Naive thymus-derived CD4-positive, alpha-beta T cell (primary cell): ENCODE measurements around the gene BDH1. TPM values are rescaled to one million over a fixed set of nuclear protein-coding genes. Genes with fewer than 3 reads are reported as not detected.

ENCODE experiments used
- ATAC-seq: fragments of 150-1000 bp; cut with Tn5 transposase; 2 replicates; pipeline ENCODE4 v1.10.0; 2021; ENCODE audit warnings: mild to moderate bottlenecking, moderate library complexity
- CTCF ChIA-PET: fragments of 350-600 bp; sonication (Branson Sonifier 250); formaldehyde crosslinking; loops from one replicate; lab custom pipeline; 2021; ENCODE audit warnings: antibody characterized with exemption; lab: Charles Lee
- POLR2A ChIA-PET: fragments of 350-600 bp; sonication (Branson Sonifier 250); formaldehyde crosslinking; loops from one replicate; lab custom pipeline; 2021; ENCODE audit warnings: antibody characterized with exemption, inconsistent platforms; lab: Charles Lee
- DNase-seq, 9 donors: peaks; one replicate each; pipeline versions ENCODE4 v3.0.0 to v3.0.0-alpha.2; 2020 to 2022; ENCODE audit warnings: mixed read lengths in 1 of 9
- H3K27ac ChIP-seq: one replicate; pipeline ENCODE4 v1.7.0; 2013; ENCODE audit warnings: mild to moderate bottlenecking, low read depth, low read length, moderate library complexity
- H3K27me3 ChIP-seq, 2 donors: one replicate each; pipeline ENCODE4 v1.7.0; 2013; ENCODE audit warnings: low read length in 2 of 2, mild to moderate bottlenecking in 2 of 2, moderate library complexity in 2 of 2; ENCODE audit not compliant: control insufficient read depth in 2 of 2, insufficient read depth in 2 of 2
- H3K36me3 ChIP-seq, 3 experiments: 1 replicate in 2 of 3; 2 replicates in 1 of 3; pipeline ENCODE4 v1.7.0; 2013; ENCODE audit warnings: low read length in 3 of 3, mild to moderate bottlenecking in 3 of 3, moderate library complexity in 1 of 3; ENCODE audit not compliant: insufficient read depth in 3 of 3, control insufficient read depth in 2 of 3
- H3K4me1 ChIP-seq, 2 donors: one replicate each; pipeline ENCODE4 v1.7.0; 2013; ENCODE audit warnings: low read length in 2 of 2, mild to moderate bottlenecking in 2 of 2, moderate library complexity in 1 of 2; ENCODE audit not compliant: control insufficient read depth in 2 of 2, insufficient read depth in 2 of 2
- H3K4me3 ChIP-seq: 2 replicates; pipeline ENCODE4 v1.7.0; 2013; ENCODE audit warnings: mild to moderate bottlenecking, low read length
- H3K9me3 ChIP-seq, 3 experiments: 1 replicate in 2 of 3; 2 replicates in 1 of 3; pipeline ENCODE4 v1.7.0; 2013; ENCODE audit warnings: low read length in 3 of 3; ENCODE audit not compliant: control insufficient read depth in 2 of 3
- H3K27ac Mint-ChIP-seq, 9 donors: one replicate each; pipeline ENCODE4 v1.8.0; 2020 to 2022; ENCODE audit warnings: mixed read lengths in 9 of 9, mild to moderate bottlenecking in 8 of 9, moderate library complexity in 5 of 9, inconsistent platforms in 2 of 9
- H3K27me3 Mint-ChIP-seq, 5 donors: one replicate each; pipeline ENCODE4 v1.8.0; 2021 to 2022; ENCODE audit warnings: mixed read lengths in 5 of 5, mild to moderate bottlenecking in 1 of 5
- H3K36me3 Mint-ChIP-seq, 5 donors: one replicate each; pipeline ENCODE4 v1.8.0; 2020 to 2022; ENCODE audit warnings: mixed read lengths in 5 of 5, mild to moderate bottlenecking in 3 of 5, inconsistent platforms in 1 of 5
- H3K4me1 Mint-ChIP-seq, 7 donors: one replicate each; pipeline ENCODE4 v1.8.0; 2020 to 2022; ENCODE audit warnings: mixed read lengths in 7 of 7, mild to moderate bottlenecking in 3 of 7, inconsistent platforms in 1 of 7
- H3K4me3 Mint-ChIP-seq, 10 donors: one replicate each; pipeline ENCODE4 v1.8.0; 2020 to 2022; ENCODE audit warnings: mild to moderate bottlenecking in 10 of 10, mixed read lengths in 10 of 10, moderate library complexity in 6 of 10, inconsistent platforms in 2 of 10
- H3K9me3 Mint-ChIP-seq, 11 donors: one replicate each; pipeline ENCODE4 v1.8.0; 2020 to 2022; ENCODE audit warnings: mixed read lengths in 11 of 11, mild to moderate bottlenecking in 4 of 11, inconsistent platforms in 1 of 11, moderate library complexity in 1 of 11
- intact Hi-C, 2 donors: fragments of 100-400 bp; cut with micrococcal nuclease; formaldehyde crosslinking; loops; one replicate each; pipeline ENCODE4 v1.15.1; 2023
- polyA plus RNA-seq, 2 donors: library from polyadenylated mRNA; unstranded; fragments of 300-500 nt; fragmentation: Illumina TruSeq; gene quantifications; one replicate each; pipeline ENCODE4 v1.2.3, GENCODE V29; 2021
- total RNA-seq, 6 experiments: library from RNA in 5 of 6; stranded (reverse) in 5 of 6; gene quantifications; 1 replicate in 5 of 6; 2 replicates in 1 of 6; pipeline ENCODE4 v1.2.3 and lab custom pipeline; 2021 to 2026

Gene BDH1
- total and polyA plus RNA-seq, 7 experiments from 2014 or later = 31.3 to 105 (median 43.4) TPM

GRCh38 chr3:197547306-197548011 is 8.3 kb downstream of the BDH1 start:
- POLR2A ChIA-PET = no interaction called here
- Histone ChIP-seq H3K27me3 (no peaks in the 10 kb centered on the region), H3K9me3 (no peaks in the 10 kb centered on the region), H3K4me1 (no peaks in the 10 kb centered on the region), H3K36me3 (peaks cover 0 to 34% (median 0%) of the 10 kb centered on the region in 3 experiments), H3K4me3 (no peak overlapping the region), H3K27ac (no peak overlapping the region)
- intact Hi-C loops = no loop called here
- Mint-ChIP-seq H3K27me3 (no peaks in the 10 kb centered on the region), H3K4me3 (no peak overlapping the region), H3K9me3 (no peaks in the 10 kb centered on the region), H3K27ac (peak overlapping the region in 3 of 9 donors; percentile 13 to 25 (median 14)), H3K4me1 (peaks cover 16 to 35% (median 26%) of the 10 kb centered on the region in 7 donors), H3K36me3 (peaks cover 7 to 40% (median 21%) of the 10 kb centered on the region in 5 donors)
- no peak for DNase-seq
- CTCF ChIA-PET = no interaction called here
- no peak for ATAC-seq

GRCh38 chr3:197546307-197547085 is 9.3 kb downstream of the BDH1 start:
- Mint-ChIP-seq H3K36me3 (peaks cover 9 to 34% (median 15%) of the 10 kb centered on the region in 5 donors), H3K9me3 (no peaks in the 10 kb centered on the region), H3K4me1 (peaks cover 6 to 26% (median 17%) of the 10 kb centered on the region in 7 donors), H3K4me3 (no peak overlapping the region), H3K27me3 (no peaks in the 10 kb centered on the region), H3K27ac (no peak overlapping the region)
- no peak overlapping the region for H3K27ac ChIP-seq
- POLR2A ChIA-PET = no interaction called here
- intact Hi-C loops = no loop called here
- no peak overlapping the region for H3K4me3 ChIP-seq
- CTCF ChIA-PET = no interaction called here
- ATAC-seq (no peak), DNase-seq (no peak)
- peaks cover 0 to 43% (median 0%) of the 10 kb centered on the region in 3 experiments for H3K36me3 ChIP-seq
- H3K27me3 ChIP-seq = no peaks in the 10 kb centered on the region
- no peaks in the 10 kb centered on the region for H3K4me1 ChIP-seq
- no peaks in the 10 kb centered on the region for H3K9me3 ChIP-seq

- ChIA-PET CTCF (interaction anchor here (0.5 kb wide), 1 partner anchor 1651 kb away, joined by 3 read pairs; no protein-coding TSS in a partner anchor), POLR2A (interaction anchor here (0.6 kb wide), 1 partner anchor 70 kb away, joined by 3 read pairs; no protein-coding TSS in a partner anchor)
- Histone ChIP-seq H3K4me1 (no peaks in the 10 kb centered on the region), H3K9me3 (no peaks in the 10 kb centered on the region), H3K4me3 (no peak overlapping the region), H3K27me3 (no peaks in the 10 kb centered on the region), H3K27ac (no peak overlapping the region), H3K36me3 (peaks cover 0 to 49% (median 0%) of the 10 kb centered on the region in 3 experiments)
- H3K9me3 Mint-ChIP-seq = no peaks in the 10 kb centered on the region
- intact Hi-C loops = no loop called here
- ATAC-seq (no peak), DNase-seq (no peak)
- no peak overlapping the region for H3K4me3 Mint-ChIP-seq
- H3K27ac Mint-ChIP-seq = no peak overlapping the region
- H3K36me3 Mint-ChIP-seq = peaks cover 9 to 34% (median 18%) of the 10 kb centered on the region in 5 donors
- no peaks in the 10 kb centered on the region for H3K27me3 Mint-ChIP-seq
- peaks cover 0 to 21% (median 14%) of the 10 kb centered on the region in 7 donors for H3K4me1 Mint-ChIP-seq
These were observed 10.2 kb downstream of the BDH1 start for GRCh38 chr3:197545571-197545970.

GRCh38 chr3:197545101-197545500 is 10.7 kb downstream of the BDH1 start:
- Histone ChIP-seq H3K4me1 (no peaks in the 10 kb centered on the region), H3K4me3 (no peak overlapping the region), H3K27me3 (no peaks in the 10 kb centered on the region), H3K36me3 (peaks cover 0 to 46% (median 0%) of the 10 kb centered on the region in 3 experiments), H3K9me3 (no peaks in the 10 kb centered on the region), H3K27ac (no peak overlapping the region)
- no peak overlapping the region for H3K4me3 Mint-ChIP-seq
- H3K9me3 Mint-ChIP-seq = no peaks in the 10 kb centered on the region
- H3K4me1 Mint-ChIP-seq = peaks cover 0 to 21% (median 14%) of the 10 kb centered on the region in 7 donors
- ChIA-PET CTCF (no interaction called here), POLR2A (interaction anchor here (0.6 kb wide), 1 partner anchor 70 kb away, joined by 3 read pairs; no protein-coding TSS in a partner anchor)
- H3K36me3 Mint-ChIP-seq = peaks cover 9 to 34% (median 20%) of the 10 kb centered on the region in 5 donors
- H3K27ac Mint-ChIP-seq = no peak overlapping the region
- DNase-seq (no peak), ATAC-seq (no peak)
- intact Hi-C loops = no loop called here
- no peaks in the 10 kb centered on the region for H3K27me3 Mint-ChIP-seq

GRCh38 chr3:197542741-197543454 is 12.9 kb downstream of the BDH1 start:
- intact Hi-C loops = no loop called here
- no peaks in the 10 kb centered on the region for H3K27me3 Mint-ChIP-seq
- no peaks in the 10 kb centered on the region for H3K9me3 ChIP-seq
- ATAC-seq (peak; percentile 55), DNase-seq (no peak)
- ChIA-PET CTCF (no interaction called here), POLR2A (no interaction called here)
- H3K27me3 ChIP-seq = no peaks in the 10 kb centered on the region
- no peaks in the 10 kb centered on the region for H3K9me3 Mint-ChIP-seq
- peaks cover 9 to 38% (median 20%) of the 10 kb centered on the region in 5 donors for H3K36me3 Mint-ChIP-seq
- H3K27ac ChIP-seq = no peak overlapping the region
- H3K27ac Mint-ChIP-seq = peak overlapping the region in 2 of 9 donors; percentile 38 to 68
- no peak overlapping the region for H3K4me3 Mint-ChIP-seq
- H3K4me3 ChIP-seq = no peak overlapping the region
- no peaks in the 10 kb centered on the region for H3K4me1 ChIP-seq
- peaks cover 0 to 50% (median 0%) of the 10 kb centered on the region in 3 experiments for H3K36me3 ChIP-seq
- peaks cover 0 to 20% (median 9%) of the 10 kb centered on the region in 7 donors for H3K4me1 Mint-ChIP-seq

- H3K4me1 Mint-ChIP-seq = peaks cover 0 to 11% (median 2%) of the 10 kb centered on the region in 7 donors
- H3K27ac ChIP-seq = no peak overlapping the region
- no peak for ATAC-seq
- no peaks in the 10 kb centered on the region for H3K9me3 ChIP-seq
- no peak overlapping the region for H3K4me3 ChIP-seq
- no peak overlapping the region for H3K27ac Mint-ChIP-seq
- no peak for DNase-seq
- intact Hi-C loops = no loop called here
- peaks cover 9 to 38% (median 26%) of the 10 kb centered on the region in 5 donors for H3K36me3 Mint-ChIP-seq
- H3K4me3 Mint-ChIP-seq = no peak overlapping the region
- H3K4me1 ChIP-seq = no peaks in the 10 kb centered on the region
- ChIA-PET CTCF (no interaction called here), POLR2A (no interaction called here)
- H3K9me3 Mint-ChIP-seq = no peaks in the 10 kb centered on the region
- no peaks in the 10 kb centered on the region for H3K27me3 Mint-ChIP-seq
- H3K27me3 ChIP-seq = no peaks in the 10 kb centered on the region
- peaks cover 0 to 56% (median 0%) of the 10 kb centered on the region in 3 experiments for H3K36me3 ChIP-seq
These were observed 13.8 kb downstream of the BDH1 start for GRCh38 chr3:197541756-197542539.
